ENCODE measurements around the gene MRPS9.

MRPS9 gene

DNA sequence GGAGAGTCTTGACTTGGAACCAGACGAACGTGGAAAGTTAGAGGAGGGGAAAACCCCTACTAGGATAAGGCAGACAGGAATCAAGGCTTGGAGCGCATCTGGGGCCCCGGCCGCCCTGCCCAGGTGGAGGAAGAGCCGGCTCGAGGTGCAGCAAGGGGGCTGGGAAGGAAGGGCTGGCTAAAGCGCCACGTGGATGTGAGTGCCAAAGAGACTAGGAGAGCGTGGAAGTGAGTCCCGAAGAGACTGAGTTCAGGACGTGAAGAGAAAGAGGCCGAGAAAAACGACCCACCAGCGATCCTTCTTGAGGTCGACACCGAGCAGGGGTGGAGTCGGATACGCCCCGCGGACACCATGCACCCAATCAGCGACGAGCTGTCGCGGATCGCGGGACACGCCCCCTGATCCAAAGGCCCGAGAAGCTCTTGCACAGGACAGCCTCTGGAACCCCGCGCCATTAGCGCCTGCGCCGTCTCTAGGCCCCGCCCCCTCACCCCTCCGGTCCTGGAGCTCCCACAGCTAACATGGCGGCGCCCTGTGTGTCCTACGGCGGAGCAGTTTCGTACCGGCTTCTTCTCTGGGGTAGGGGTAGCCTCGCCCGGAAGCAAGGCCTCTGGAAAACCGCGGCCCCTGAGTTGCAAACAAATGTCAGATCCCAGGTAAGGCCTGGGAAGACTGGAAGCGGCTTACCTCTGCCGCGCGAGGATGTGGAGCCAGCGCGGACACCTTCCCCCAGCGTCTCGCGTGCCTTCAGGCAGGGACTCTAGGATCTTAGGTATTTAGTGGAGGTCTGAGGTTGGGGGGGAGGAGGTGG lies at the start of gene MRPS9:
Gene MRPS9, plus strand, starts transcription at position 498 of the 811 bp plus-strand sequence. Its CDS starts 24 bp downstream, at position 522.
- intact Hi-C loops (cut with DNase I), result loop anchor here (10.0 kb wide), 1 partner anchor 163 kb away; no protein-coding TSS in a partner anchor
- peak; percentile 98 to 100 (median 99) for DNase-seq

DNA sequence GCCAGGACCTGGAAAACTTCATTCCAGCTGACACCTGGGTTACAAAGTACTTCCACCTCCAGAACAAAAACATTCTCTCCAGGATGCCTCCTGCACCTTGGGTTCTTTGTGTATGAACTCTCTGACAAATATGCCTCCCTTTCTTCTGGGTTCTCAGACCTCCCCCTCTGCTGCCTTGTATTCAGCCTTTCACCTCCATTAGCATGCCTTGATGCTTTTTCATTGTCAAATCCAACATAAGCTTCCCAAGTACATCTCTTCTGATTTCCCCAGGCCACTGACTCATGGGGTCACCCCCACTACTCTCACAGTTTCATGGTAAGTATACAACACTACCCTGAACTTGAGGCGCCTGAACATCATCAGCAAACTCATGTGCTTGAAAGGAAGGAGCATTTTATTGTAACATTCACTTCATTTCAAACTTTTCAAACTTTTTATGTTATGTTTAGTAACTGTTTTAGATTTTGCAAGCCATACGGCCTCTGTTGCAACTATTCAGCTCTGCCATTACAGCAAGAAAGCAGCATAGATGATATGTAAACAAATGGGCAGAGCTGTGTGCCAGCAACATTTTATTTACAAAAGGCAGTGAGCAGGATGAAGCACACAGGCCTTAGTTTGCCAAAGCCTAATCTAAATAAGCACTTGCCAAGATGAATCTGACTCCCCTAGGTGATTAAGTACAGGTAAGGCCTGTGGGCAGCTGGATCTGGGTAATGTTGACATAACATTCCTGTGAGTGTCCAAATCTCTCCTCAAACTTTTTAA lies 32.5 kb upstream of the MRPS9 start:
- no peak for DNase-seq
- intact Hi-C loops (cut with DNase I), result no loop called here

DNA sequence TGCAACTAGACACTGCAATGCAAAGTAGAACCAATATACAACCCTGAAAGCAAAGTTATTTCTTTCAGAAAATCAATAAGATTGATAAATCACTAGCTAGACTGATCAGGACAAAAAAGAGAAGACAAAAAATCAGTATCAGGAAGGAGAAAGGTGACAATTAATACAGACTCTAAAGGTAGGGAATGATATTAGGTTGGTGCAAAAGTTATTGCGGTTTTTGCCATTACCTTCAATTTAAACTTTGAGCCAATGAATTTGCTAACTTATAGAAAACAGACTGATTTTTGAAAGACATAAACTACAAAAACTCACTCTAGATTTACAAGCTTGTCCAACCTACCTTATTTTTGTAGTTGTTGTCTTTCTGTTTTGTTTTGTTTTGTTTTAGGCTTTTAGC lies 30.5 kb upstream of the MRPS9 start:
- intact Hi-C loops (cut with DNase I), result no loop called here
- no peak for DNase-seq

DNA sequence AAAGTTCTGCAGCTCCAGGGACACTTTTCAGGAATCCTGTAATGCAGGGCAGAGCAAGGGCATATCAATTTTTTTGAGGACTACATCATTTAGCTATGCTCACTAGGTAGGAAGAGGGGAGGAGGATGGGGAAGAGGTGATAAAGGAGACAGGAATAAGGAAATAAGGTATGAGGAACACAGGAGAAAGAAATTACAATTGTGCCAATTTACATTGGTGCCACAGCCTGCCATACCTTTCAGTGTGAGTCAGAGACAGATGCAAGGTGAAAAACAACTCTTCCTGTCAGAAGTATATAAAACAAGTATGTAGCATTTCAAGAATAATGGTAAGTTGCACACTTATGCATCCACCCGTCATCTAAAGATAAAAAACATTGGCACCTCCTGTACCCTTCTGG lies 5.4 kb upstream of the MRPS9 start:
- DNase-seq, result no peak
- intact Hi-C loops (cut with DNase I), result loop anchor here (10.0 kb wide), 1 partner anchor 158 kb away; no protein-coding TSS in a partner anchor

DNA sequence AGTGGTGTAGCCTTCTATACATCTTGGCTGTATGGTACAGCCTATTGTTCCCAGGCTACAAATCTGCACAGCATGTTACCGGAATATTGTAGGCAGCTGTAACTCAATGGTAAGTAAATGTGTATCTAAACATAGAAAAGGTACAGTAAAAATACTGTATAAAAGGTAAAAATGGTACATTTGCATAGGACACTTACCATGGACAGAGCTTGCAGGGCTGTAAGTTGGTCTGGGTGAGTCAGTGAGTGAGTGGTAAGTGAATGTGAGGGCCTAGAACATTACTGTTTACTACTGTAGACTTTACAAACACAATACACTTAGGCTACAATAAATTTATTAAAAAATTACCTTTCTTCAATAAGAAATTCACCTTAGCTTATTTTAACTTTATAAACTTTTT lies 3.7 kb upstream of the MRPS9 start:
- no peak for DNase-seq
- intact Hi-C loops (cut with DNase I), result loop anchor here (10.0 kb wide), 1 partner anchor 159 kb away; no protein-coding TSS in a partner anchor

GRCh38 chr2:105038383-105039061 lies 653 bp downstream of the MRPS9 start:
- intact Hi-C loops (cut with DNase I), result loop anchor here (10.0 kb wide), 1 partner anchor 164 kb away; no protein-coding TSS in a partner anchor
- peak in 9 of 42 donors; percentile 10 to 35 (median 15) for DNase-seq

- no peak for DNase-seq
- intact Hi-C loops (cut with DNase I), result loop anchor here (10.0 kb wide), 1 partner anchor 165 kb away; no protein-coding TSS in a partner anchor
Observed at GRCh38 chr2:105039559-105039958, 1.7 kb downstream of the MRPS9 start.

- DNase-seq, result no peak
- intact Hi-C loops (cut with DNase I), result no loop called here
Observed at GRCh38 chr2:105042189-105042588, 4.3 kb downstream of the MRPS9 start.

DNA sequence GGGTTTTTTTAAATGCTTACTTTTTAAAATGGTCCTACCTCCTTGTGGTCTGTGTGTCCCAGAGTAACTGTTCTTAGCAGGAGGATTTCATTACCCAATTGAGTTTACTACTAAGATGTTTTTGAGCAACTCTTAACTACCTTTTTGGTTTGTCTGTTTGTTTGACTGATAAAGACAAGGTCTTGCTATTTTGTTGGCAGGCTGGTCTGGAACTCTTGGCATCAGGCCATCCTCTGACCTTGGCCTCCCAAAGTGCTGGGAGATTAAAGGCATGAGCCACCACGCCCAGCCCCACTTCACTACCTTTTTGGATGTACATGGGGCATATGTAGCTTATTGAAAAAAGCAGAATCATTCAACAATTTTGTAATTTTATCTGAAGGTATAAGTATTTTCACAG lies 14.9 kb downstream of the MRPS9 start:
- intact Hi-C loops (cut with DNase I), result no loop called here
- DNase-seq, result no peak

DNA sequence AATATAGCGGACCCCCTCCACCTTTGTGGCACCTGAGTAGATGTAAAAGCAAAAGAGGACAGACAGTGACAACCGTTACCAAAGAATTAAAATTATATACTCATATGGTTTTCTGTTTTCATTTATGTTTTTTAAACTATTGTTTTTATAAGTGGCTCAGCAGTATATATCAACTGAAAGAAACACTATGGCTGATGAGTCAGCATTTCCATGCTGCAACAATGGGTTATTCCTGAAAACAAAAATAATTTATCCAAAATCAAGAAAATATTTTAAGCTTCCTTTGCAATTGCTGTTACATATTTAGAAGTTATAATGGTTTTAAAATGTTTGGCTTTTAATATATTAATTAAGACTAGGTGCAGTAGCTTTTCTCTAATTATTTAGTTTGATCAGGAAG lies 17.7 kb downstream of the MRPS9 start:
- intact Hi-C loops (cut with DNase I), result no loop called here

GRCh38 chr2:105056245-105056644 lies 18.4 kb downstream of the MRPS9 start:
- DNase-seq, result no peak
- intact Hi-C loops (cut with DNase I), result no loop called here

More for the DNA sequence above, 17.7 kb downstream of the MRPS9 start:
- no peak for DNase-seq

- intact Hi-C loops (cut with DNase I), result no loop called here
- DNase-seq, result no peak
Observed at GRCh38 chr2:105057005-105057404, 19.1 kb downstream of the MRPS9 start.

DNA sequence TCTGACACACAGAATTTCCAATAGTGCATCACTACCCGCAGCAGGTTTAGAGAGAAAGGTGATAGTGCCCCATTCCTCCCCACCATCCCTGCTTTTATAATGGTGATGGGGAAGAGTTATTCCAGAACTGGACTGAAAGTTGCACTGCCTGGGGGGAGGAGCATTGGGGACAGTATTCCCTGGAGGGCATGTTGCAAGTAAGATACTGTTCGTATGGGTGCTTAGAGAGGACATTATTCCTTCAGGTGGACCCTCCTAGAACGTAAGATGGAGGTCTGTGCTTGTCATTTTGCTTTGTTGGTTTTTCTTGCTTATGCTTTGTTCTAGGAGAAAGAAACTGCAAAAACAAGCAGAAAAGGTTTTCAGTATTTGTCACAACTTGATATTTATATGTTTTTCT lies 23.7 kb downstream of the MRPS9 start:
- intact Hi-C loops (cut with DNase I), result no loop called here
- no peak for DNase-seq

GRCh38 chr2:105062158-105062557 lies 24.3 kb downstream of the MRPS9 start:
- DNase-seq, result no peak

DNA sequence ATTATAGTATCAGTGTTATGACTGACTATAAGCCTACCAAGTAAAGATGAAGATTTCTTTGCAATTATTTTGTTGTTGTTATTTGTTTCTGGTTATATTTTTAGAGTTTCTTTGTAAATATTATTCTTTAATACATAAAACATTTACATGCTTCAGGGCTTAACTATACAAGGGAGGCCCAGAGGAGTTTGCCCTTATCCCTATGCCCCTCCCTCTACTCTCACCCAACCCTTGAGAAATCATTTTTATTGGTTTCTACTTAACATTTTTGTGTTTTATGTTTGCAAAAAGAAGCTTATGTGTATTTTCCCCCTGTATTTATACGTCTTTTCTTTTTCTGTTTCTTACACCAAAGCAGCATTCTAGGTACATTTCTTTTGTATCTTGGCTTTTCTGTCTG lies 30.5 kb downstream of the MRPS9 start:
- intact Hi-C loops (cut with DNase I), result no loop called here
- DNase-seq, result no peak

More at GRCh38 chr2:105062158-105062557, 24.3 kb downstream of the MRPS9 start:
- intact Hi-C loops (cut with DNase I), result no loop called here

DNA sequence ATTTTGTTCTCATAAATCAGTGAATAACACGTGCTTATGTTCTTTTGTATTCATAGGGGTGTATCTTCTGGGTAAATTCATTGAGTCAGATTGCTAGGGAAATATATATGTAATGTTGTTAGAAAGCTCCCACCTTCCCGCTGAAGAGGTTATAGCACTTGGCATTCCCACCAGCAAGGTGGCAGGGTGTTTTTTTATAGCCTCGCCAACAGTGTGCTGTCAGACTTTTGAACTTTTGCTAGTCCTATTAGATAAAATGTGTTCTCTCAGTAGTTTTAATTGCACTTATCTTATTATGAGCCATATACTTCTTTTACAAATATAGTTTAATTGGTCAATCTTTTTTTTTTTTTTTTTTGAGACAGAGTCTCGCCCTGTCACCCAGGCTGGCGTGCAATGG lies 31.0 kb downstream of the MRPS9 start:
- intact Hi-C loops (cut with DNase I), result no loop called here
- no peak for DNase-seq

- intact Hi-C loops (cut with DNase I), result no loop called here
- no peak for DNase-seq
Observed at GRCh38 chr2:105070010-105070865, 32.4 kb downstream of the MRPS9 start.

DNA sequence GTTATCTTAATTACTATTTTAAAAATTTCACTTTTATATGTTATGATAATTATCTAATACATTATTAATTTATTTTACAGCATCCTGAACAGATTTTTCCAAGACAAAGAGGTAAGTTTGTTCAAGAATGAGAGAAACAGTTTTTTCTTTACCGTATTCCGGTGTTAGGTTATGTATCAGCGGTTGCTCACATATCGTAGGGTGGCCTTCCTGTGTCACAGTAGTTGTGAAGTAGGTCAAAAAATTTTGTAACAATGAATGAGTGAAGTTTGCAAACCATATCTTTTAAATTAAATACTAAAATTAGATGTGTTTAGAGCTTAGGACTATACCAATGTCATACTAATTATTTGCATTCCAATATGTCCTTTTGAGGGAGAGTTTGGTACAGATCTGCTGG lies 33.5 kb downstream of the MRPS9 start:
- no peak for DNase-seq

GRCh38 chr2:105072039-105072438 lies 34.2 kb downstream of the MRPS9 start:
- DNase-seq, result no peak
- intact Hi-C loops (cut with DNase I), result no loop called here

More for the DNA sequence above, 33.5 kb downstream of the MRPS9 start:
- intact Hi-C loops (cut with DNase I), result no loop called here

Measured in head of caudate nucleus (tissue), 42 donors.